Upper lobe of right lung (tissue), 1 donor: ENCODE results near the gene GPR63. TPM values are rescaled to one million over a fixed set of nuclear protein-coding genes. Genes with fewer than 3 reads are reported as not detected.

Source experiments
- ATAC-seq: fragments of 200-7000 bp; cut with Tn5 transposase; one replicate; pipeline ENCODE4 v1.9.1; 2020; ENCODE audit warnings: mild to moderate bottlenecking, moderate library complexity
- DNase-seq: peaks from one replicate; pipeline ENCODE4 v3.0.0-alpha.2; 2020
- H3K27ac ChIP-seq: fragments of 200-600 bp; one replicate; pipeline ENCODE4 v1.8.0; 2022
- H3K27me3 ChIP-seq: fragments of 200-600 bp; one replicate; pipeline ENCODE4 v1.8.0; 2022; ENCODE audit warnings: mild to moderate bottlenecking
- H3K36me3 ChIP-seq: fragments of 200-600 bp; one replicate; pipeline ENCODE4 v1.8.0; 2022
- H3K4me1 ChIP-seq: fragments of 200-600 bp; one replicate; pipeline ENCODE4 v1.8.0; 2022
- H3K4me3 ChIP-seq: fragments of 200-600 bp; one replicate; pipeline ENCODE4 v1.8.0; 2022; ENCODE audit warnings: mild to moderate bottlenecking
- H3K9me3 ChIP-seq: fragments of 200-600 bp; one replicate; pipeline ENCODE4 v1.8.0; 2022
- CTCF ChIP-seq: fragments of 200-600 bp; IDR thresholded peaks from one replicate; pipeline ENCODE4 v1.8.0; 2022; ENCODE audit warnings: antibody characterized with exemption
- intact Hi-C: fragments of 100-400 bp; cut with DNase I; formaldehyde crosslinking; loops from one replicate; pipeline ENCODE4 v1.11.0; 2022
- total RNA-seq: library from RNA; stranded (reverse); fragmentation: NEBNext Ultra II Directional; extraction: Animal tissue kit (Norgen Biotek cat#: 25700); gene quantifications from one replicate; pipeline ENCODE4 v1.2.1, GENCODE V29; 2021
- donor health status: DM: no; HTN: yes; CAD: no; lungs with severe emphysema.

GPR63 gene
- total RNA-seq, 1 donor from 2014 or later, result 0.55 TPM

DNA sequence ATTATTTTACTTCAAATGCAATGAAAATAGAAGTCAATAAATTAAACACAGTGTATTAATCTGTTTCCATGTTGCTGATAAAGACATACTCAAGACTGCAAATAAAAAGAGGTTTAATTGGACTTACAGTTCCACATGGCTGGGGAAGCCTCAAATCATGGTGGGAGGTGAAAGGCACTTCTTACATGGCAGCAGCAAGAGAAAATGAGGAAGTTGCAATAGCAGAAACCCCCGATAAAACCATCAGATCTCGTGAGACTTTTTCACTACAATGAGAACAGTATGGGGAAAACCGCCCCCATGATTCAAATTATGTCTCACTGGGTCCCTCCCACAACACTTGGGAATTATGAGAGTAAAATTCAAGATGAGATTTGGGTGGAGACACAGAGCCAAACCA lies 82.2 kb downstream of the GPR63 start:
- intact Hi-C loops, result no loop called here
- TF ChIP-seq CTCF, result no peak
- no peak for ATAC-seq

GRCh38 chr6:96749891-96750290 lies 87.4 kb downstream of the GPR63 start:
- no peak for TF ChIP-seq CTCF
- no peaks in the 10 kb centered on the region for H3K36me3 ChIP-seq
- no peak overlapping the region for H3K27ac ChIP-seq
- no peak for DNase-seq
- H3K4me3 ChIP-seq, result no peak overlapping the region
- H3K9me3 ChIP-seq, result no peaks in the 10 kb centered on the region
- H3K27me3 ChIP-seq, result no peaks in the 10 kb centered on the region
- intact Hi-C loops, result no loop called here
- no peak for ATAC-seq
- no peaks in the 10 kb centered on the region for H3K4me1 ChIP-seq

More for the DNA sequence above, 82.2 kb downstream of the GPR63 start:
- Histone ChIP-seq H3K27me3 (no peaks in the 10 kb centered on the region), H3K27ac (no peak overlapping the region), H3K4me1 (no peaks in the 10 kb centered on the region), H3K9me3 (no peaks in the 10 kb centered on the region), H3K4me3 (no peak overlapping the region), H3K36me3 (no peaks in the 10 kb centered on the region)
- no peak for DNase-seq

Other genes starting within 250 kb of the GPR63 start
- gene NDUFAF4, start 60.4 kb upstream of the GPR63 start, total RNA-seq, result 20.8 TPM
- gene KLHL32, start 87.3 kb upstream of the GPR63 start, total RNA-seq, result 1.1 TPM